Mucosa of descending colon (tissue), 3 donors: ENCODE results near the gene MEAF6. TPM values are rescaled to one million over a fixed set of nuclear protein-coding genes. Genes with fewer than 3 reads are reported as not detected.

ENCODE experiments used
- ATAC-seq: fragments of 200-7000 bp; cut with Tn5 transposase; one replicate; pipeline ENCODE4 v1.9.1; 2020; ENCODE audit warnings: mild to moderate bottlenecking, moderate library complexity
- DNase-seq, 3 donors: peaks; one replicate each; pipeline ENCODE4 v3.0.0-alpha.2; 2020
- H3K36me3 ChIP-seq: fragments of 200-600 bp; one replicate; pipeline ENCODE4 v1.8.0; 2021; ENCODE audit warnings: low read depth, mild to moderate bottlenecking
- H3K4me1 ChIP-seq: fragments of 200-600 bp; one replicate; pipeline ENCODE4 v1.8.0; 2021; ENCODE audit warnings: low read depth, mild to moderate bottlenecking
- H3K4me3 ChIP-seq: fragments of 200-600 bp; one replicate; pipeline ENCODE4 v1.8.0; 2021; ENCODE audit warnings: mild to moderate bottlenecking
- H3K9me3 ChIP-seq: fragments of 200-600 bp; one replicate; pipeline ENCODE4 v1.8.0; 2021; ENCODE audit warnings: mild to moderate bottlenecking
- intact Hi-C, 2 donors: fragments of 100-400 bp; cut with DNase I in 1 of 2; cut with micrococcal nuclease in 1 of 2; formaldehyde crosslinking; loops; one replicate each; pipeline versions ENCODE4 v1.11.0 to v1.11.1; 2022; cut with DNase I, micrococcal nuclease
- total RNA-seq, 3 donors: library from RNA; stranded (reverse); fragmentation: NEBNext Ultra II Directional in 2 of 3; extraction: Animal tissue kit (Norgen Biotek cat#: 25700) in 2 of 3; gene quantifications; one replicate each; pipeline versions ENCODE4 v1.2.1 to v1.2.4, GENCODE V29; 2021 to 2023
- TF ChIP-seq, protein P1 (sequence below): fragments of 200-600 bp; IDR thresholded peaks from one replicate; pipeline ENCODE4 v1.8.0; 2022; ENCODE audit warnings: antibody characterized with exemption, mild to moderate bottlenecking
- donor health status: DM: no; HTN: no; CAD: no; lungs with moderate emphysema.
- donor health status: DM: no; HTN: no; CAD: no.
- donor health status: DM: no; HTN: yes; CAD: no.

The MEAF6 gene
- total RNA-seq, 3 donors from 2014 or later: 30.2 to 59.5 (median 35.4) TPM

DNA sequence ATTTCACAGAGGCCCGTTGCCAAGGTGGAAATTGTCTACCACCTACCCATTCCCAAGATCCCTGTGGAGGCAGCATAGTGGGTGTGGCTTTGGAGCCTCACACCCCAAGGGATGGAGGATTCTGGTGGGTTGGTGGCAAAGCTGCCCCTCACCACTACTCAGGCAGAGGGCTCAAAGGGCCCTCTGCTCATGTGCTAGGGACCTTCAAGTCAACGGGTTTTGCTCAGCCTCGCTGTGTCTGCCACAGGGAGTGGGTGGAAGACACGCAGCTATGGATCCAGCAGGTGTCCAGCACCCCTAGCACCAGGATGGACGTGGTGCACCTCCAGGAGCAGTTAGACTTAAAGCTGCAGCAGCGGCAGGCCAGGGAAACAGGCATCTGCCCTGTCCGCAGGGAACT is 44.5 kb upstream of the MEAF6 start:
- H3K9me3 ChIP-seq: no peaks in the 10 kb centered on the region
- ATAC-seq (no peak), DNase-seq (no peak)
- H3K4me3 ChIP-seq: no peak overlapping the region
- intact Hi-C loops: no loop called here
- TF ChIP-seq, protein P1, sequence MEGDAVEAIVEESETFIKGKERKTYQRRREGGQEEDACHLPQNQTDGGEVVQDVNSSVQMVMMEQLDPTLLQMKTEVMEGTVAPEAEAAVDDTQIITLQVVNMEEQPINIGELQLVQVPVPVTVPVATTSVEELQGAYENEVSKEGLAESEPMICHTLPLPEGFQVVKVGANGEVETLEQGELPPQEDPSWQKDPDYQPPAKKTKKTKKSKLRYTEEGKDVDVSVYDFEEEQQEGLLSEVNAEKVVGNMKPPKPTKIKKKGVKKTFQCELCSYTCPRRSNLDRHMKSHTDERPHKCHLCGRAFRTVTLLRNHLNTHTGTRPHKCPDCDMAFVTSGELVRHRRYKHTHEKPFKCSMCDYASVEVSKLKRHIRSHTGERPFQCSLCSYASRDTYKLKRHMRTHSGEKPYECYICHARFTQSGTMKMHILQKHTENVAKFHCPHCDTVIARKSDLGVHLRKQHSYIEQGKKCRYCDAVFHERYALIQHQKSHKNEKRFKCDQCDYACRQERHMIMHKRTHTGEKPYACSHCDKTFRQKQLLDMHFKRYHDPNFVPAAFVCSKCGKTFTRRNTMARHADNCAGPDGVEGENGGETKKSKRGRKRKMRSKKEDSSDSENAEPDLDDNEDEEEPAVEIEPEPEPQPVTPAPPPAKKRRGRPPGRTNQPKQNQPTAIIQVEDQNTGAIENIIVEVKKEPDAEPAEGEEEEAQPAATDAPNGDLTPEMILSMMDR: no peak
- H3K36me3 ChIP-seq: no peaks in the 10 kb centered on the region
- H3K4me1 ChIP-seq: peaks cover 5% of the 10 kb centered on the region

DNA sequence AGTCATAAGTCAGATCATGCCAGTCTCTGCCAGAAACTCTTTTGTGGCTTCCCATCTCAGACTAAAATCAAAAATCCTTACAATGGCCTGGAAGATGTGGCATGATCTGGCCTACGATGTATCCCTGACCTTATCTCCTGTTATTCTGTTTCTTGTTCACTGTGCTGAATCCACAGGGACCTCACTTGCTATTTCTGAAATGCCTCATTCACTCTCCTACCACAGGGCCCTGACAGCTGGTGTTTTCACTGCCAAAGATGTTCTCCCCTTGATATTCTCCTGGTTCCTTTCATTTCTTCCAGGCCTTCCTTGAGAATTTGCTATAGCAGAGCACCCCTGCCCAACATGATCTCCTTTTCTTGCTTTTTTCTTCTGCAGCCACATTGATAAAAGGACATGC is 43.8 kb upstream of the MEAF6 start:
- H3K36me3 ChIP-seq: no peaks in the 10 kb centered on the region
- ATAC-seq (no peak), DNase-seq (no peak)
- peaks cover 7% of the 10 kb centered on the region for H3K4me1 ChIP-seq
- TF ChIP-seq, protein P1: no peak
- no peaks in the 10 kb centered on the region for H3K9me3 ChIP-seq
- intact Hi-C loops: no loop called here
- no peak overlapping the region for H3K4me3 ChIP-seq

- H3K4me3 ChIP-seq: no peak overlapping the region
- TF ChIP-seq, protein P1: no peak
- no peak for DNase-seq
- ATAC-seq: no peak
- no peaks in the 10 kb centered on the region for H3K9me3 ChIP-seq
- intact Hi-C loops: no loop called here
- no peaks in the 10 kb centered on the region for H3K36me3 ChIP-seq
- H3K4me1 ChIP-seq: peaks cover 17% of the 10 kb centered on the region
These were observed 42.8 kb upstream of the MEAF6 start for GRCh38 chr1:37557402-37557801.

GRCh38 chr1:37556712-37557196 is 42.2 kb upstream of the MEAF6 start, which contains the start of gene DNALI1:
Gene DNALI1 (plus strand): TSS chr1:37556940. CDS start chr1:37556995, 55 bp downstream.
- H3K4me1 ChIP-seq: peaks cover 18% of the 10 kb centered on the region
- H3K9me3 ChIP-seq: no peaks in the 10 kb centered on the region
- intact Hi-C loops: no loop called here
- no peak within 1 kb of the TSS for H3K4me3 ChIP-seq
- TF ChIP-seq, protein P1: no peak
- no peaks in the 10 kb centered on the region for H3K36me3 ChIP-seq
- peak; percentile 86 for ATAC-seq
- DNase-seq: peak; percentile 79 to 89 (median 84)

- intact Hi-C loops: no loop called here
- peak; percentile 98 for ATAC-seq
- TF ChIP-seq, protein P1: no peak
- DNase-seq: peak; percentile 92 to 96 (median 93)
- peaks cover 21% of the 10 kb centered on the region for H3K4me1 ChIP-seq
- no peaks in the 10 kb centered on the region for H3K36me3 ChIP-seq
- no peaks in the 10 kb centered on the region for H3K9me3 ChIP-seq
- H3K4me3 ChIP-seq: peak within 1 kb of the TSS; percentile 91
These were observed 39.6 kb upstream of the MEAF6 start, which contains the start of gene SNIP1 for GRCh38 chr1:37553927-37554808. Gene SNIP1 (minus strand): TSS chr1:37554293. CDS start chr1:37554229, 64 bp downstream.
